ENCODE results near the gene POU2AF1. TPM values are rescaled to one million over a fixed set of nuclear protein-coding genes. Genes with fewer than 3 reads are reported as not detected.

Gene POU2AF1
- total and polyA plus RNA-seq, 4 donors = 0.21 to 2.0 (median 0.83) TPM

DNA sequence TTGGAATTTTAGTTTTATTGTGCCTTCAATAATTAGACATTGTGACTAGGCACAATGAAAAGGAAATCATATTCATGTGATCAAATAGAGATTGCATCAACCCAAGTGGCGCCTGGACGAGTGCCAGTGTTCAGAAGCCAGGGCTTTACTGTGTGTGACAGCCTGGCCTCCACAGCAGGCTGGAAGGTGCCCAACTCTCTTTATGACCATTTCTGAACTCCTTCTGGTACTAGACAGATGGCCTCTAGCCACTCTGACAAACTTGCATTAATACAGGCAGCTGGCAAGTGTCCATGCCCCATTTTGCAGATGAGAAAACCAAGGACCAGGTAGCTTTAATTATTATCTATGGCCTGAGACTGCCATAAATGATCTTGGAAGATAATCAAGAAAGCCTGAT lies 8.3 kb upstream of the POU2AF1 start:
- no peaks in the 10 kb centered on the region for H3K36me3 ChIP-seq (ENCODE audit: control insufficient read depth in 4 of 4, insufficient read depth in 3 of 4, low read depth in 1 of 4, low read length in 3 of 4)
- H3K4me1 ChIP-seq (ENCODE audit: control insufficient read depth in 4 of 4, insufficient read depth in 4 of 4, low read length in 3 of 4) = peaks cover 0 to 11% (median 0%) of the 10 kb centered on the region in 4 donors
- no peak overlapping the region for H3K27ac ChIP-seq (ENCODE audit: low read depth in 1 of 2, low read length in 2 of 2)
- DNase-seq (ENCODE audit: low spot score) = no peak
- H3K9ac ChIP-seq (ENCODE audit: low read depth in 1 of 2, low read length in 2 of 2) = no peak overlapping the region
- H3K4me3 ChIP-seq (ENCODE audit: low read depth in 1 of 3, low read length in 3 of 3) = no peak overlapping the region
- no peaks in the 10 kb centered on the region for H3K9me3 ChIP-seq (ENCODE audit: control insufficient read depth in 4 of 4, low read length in 3 of 4)
- TF ChIP-seq HNF4A (conservative IDR thresholded peaks at IDR 0.05) (peak in 1 of 2 donors; percentile 31), RAD21 (IDR thresholded peaks at IDR 0.05) (peak in 1 of 2 donors; percentile 13), TAF1 (conservative IDR thresholded peaks at IDR 0.05) (no peak)
- WGBS = 46% methylated on average over 2 of the region's 2 CpGs
- no peaks in the 10 kb centered on the region for H3K27me3 ChIP-seq (ENCODE audit: control insufficient read depth in 4 of 4, insufficient read depth in 4 of 4, low read length in 3 of 4)

DNA sequence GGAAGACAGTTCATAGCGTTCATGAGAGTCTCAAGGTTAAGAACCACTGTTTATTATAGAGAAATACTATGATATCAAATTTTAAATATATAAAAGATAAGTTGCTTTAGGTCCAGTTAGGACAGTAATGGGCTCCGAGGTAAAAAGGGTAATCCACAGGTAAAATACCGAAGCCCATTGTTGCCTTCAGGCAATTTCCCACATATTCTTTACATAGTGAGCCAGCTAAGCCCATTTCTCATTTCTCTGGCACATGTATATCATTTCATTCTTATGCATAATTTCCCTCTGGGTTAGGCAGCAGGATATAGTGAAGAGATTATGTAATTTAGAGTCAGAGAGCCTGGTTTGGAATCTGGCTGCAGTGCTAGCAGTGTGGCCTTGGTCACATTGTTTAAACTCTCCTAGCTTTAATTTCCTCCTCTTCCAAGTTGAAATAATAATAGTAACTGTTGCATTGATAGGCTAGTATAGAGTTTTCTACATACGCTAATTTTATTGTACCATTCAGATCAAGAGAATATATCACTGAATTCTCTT lies 7.6 kb upstream of the POU2AF1 start:
- Histone ChIP-seq H3K9me3 (ENCODE audit: control insufficient read depth in 4 of 4, low read length in 3 of 4) (no peaks in the 10 kb centered on the region), H3K36me3 (ENCODE audit: control insufficient read depth in 4 of 4, insufficient read depth in 3 of 4, low read depth in 1 of 4, low read length in 3 of 4) (no peaks in the 10 kb centered on the region), H3K4me1 (ENCODE audit: control insufficient read depth in 4 of 4, insufficient read depth in 4 of 4, low read length in 3 of 4) (peaks cover 0 to 11% (median 0%) of the 10 kb centered on the region in 4 donors), H3K27me3 (ENCODE audit: control insufficient read depth in 4 of 4, insufficient read depth in 4 of 4, low read length in 3 of 4) (no peaks in the 10 kb centered on the region), H3K4me3 (ENCODE audit: low read depth in 1 of 3, low read length in 3 of 3) (no peak overlapping the region), H3K27ac (ENCODE audit: low read depth in 1 of 2, low read length in 2 of 2) (no peak overlapping the region), H3K9ac (ENCODE audit: low read depth in 1 of 2, low read length in 2 of 2) (no peak overlapping the region)
- no peak for DNase-seq (ENCODE audit: low spot score)
- TF ChIP-seq TAF1 (conservative IDR thresholded peaks at IDR 0.05) = no peak
- TF ChIP-seq, protein P1, sequence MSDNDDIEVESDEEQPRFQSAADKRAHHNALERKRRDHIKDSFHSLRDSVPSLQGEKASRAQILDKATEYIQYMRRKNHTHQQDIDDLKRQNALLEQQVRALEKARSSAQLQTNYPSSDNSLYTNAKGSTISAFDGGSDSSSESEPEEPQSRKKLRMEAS (IDR thresholded peaks at IDR 0.05) = no peak
- no peak for TF ChIP-seq FOXA2 (IDR thresholded peaks at IDR 0.05)
- TF ChIP-seq HNF4A (conservative IDR thresholded peaks at IDR 0.05) = no peak
- TF ChIP-seq, protein P2, sequence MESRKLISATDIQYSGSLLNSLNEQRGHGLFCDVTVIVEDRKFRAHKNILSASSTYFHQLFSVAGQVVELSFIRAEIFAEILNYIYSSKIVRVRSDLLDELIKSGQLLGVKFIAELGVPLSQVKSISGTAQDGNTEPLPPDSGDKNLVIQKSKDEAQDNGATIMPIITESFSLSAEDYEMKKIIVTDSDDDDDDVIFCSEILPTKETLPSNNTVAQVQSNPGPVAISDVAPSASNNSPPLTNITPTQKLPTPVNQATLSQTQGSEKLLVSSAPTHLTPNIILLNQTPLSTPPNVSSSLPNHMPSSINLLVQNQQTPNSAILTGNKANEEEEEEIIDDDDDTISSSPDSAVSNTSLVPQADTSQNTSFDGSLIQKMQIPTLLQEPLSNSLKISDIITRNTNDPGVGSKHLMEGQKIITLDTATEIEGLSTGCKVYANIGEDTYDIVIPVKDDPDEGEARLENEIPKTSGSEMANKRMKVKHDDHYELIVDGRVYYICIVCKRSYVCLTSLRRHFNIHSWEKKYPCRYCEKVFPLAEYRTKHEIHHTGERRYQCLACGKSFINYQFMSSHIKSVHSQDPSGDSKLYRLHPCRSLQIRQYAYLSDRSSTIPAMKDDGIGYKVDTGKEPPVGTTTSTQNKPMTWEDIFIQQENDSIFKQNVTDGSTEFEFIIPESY (IDR thresholded peaks at IDR 0.05) = no peak
- TF ChIP-seq JUND (IDR thresholded peaks at IDR 0.05) = no peak
- TF ChIP-seq, protein P3, sequence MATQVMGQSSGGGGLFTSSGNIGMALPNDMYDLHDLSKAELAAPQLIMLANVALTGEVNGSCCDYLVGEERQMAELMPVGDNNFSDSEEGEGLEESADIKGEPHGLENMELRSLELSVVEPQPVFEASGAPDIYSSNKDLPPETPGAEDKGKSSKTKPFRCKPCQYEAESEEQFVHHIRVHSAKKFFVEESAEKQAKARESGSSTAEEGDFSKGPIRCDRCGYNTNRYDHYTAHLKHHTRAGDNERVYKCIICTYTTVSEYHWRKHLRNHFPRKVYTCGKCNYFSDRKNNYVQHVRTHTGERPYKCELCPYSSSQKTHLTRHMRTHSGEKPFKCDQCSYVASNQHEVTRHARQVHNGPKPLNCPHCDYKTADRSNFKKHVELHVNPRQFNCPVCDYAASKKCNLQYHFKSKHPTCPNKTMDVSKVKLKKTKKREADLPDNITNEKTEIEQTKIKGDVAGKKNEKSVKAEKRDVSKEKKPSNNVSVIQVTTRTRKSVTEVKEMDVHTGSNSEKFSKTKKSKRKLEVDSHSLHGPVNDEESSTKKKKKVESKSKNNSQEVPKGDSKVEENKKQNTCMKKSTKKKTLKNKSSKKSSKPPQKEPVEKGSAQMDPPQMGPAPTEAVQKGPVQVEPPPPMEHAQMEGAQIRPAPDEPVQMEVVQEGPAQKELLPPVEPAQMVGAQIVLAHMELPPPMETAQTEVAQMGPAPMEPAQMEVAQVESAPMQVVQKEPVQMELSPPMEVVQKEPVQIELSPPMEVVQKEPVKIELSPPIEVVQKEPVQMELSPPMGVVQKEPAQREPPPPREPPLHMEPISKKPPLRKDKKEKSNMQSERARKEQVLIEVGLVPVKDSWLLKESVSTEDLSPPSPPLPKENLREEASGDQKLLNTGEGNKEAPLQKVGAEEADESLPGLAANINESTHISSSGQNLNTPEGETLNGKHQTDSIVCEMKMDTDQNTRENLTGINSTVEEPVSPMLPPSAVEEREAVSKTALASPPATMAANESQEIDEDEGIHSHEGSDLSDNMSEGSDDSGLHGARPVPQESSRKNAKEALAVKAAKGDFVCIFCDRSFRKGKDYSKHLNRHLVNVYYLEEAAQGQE (IDR thresholded peaks at IDR 0.05) = no peak
- TF ChIP-seq FOXA1 (IDR thresholded peaks at IDR 0.05) = no peak
- no peak for TF ChIP-seq EGR1 (IDR thresholded peaks at IDR 0.05; ENCODE audit: low read depth in 2 of 2)
- no peak for TF ChIP-seq NR2F2 (IDR thresholded peaks at IDR 0.05)
- no peak for TF ChIP-seq GABPA (IDR thresholded peaks at IDR 0.05 in 1 of 2, conservative IDR thresholded peaks at IDR 0.05 in 1 of 2)
- no peak for TF ChIP-seq RAD21 (IDR thresholded peaks at IDR 0.05)
- no peak for TF ChIP-seq SP1 (IDR thresholded peaks at IDR 0.05)
- whole genome bisulfite sequencing = 93% methylated on average over 4 of the region's 4 CpGs

Measured in liver (tissue), 9 donors.